Stimulated activated CD8-positive, alpha-beta memory T cell treated with anti-CD3 and anti-CD28 coated beads, Interleukin-7, amount 100 ng/mL, for 24 hours (primary cell): ENCODE measurements around the gene CENPV.
"Not testable (repeated sequence)": the region's sequence is repeated elsewhere in the genome, so short reads cannot be mapped to it uniquely, and the experiment has no call there.

Experiments
- DNase-seq: peaks from one replicate; pipeline ENCODE4 v3.0.0-alpha.2; 2020; ENCODE audit warnings: low read depth

CENPV gene

DNA sequence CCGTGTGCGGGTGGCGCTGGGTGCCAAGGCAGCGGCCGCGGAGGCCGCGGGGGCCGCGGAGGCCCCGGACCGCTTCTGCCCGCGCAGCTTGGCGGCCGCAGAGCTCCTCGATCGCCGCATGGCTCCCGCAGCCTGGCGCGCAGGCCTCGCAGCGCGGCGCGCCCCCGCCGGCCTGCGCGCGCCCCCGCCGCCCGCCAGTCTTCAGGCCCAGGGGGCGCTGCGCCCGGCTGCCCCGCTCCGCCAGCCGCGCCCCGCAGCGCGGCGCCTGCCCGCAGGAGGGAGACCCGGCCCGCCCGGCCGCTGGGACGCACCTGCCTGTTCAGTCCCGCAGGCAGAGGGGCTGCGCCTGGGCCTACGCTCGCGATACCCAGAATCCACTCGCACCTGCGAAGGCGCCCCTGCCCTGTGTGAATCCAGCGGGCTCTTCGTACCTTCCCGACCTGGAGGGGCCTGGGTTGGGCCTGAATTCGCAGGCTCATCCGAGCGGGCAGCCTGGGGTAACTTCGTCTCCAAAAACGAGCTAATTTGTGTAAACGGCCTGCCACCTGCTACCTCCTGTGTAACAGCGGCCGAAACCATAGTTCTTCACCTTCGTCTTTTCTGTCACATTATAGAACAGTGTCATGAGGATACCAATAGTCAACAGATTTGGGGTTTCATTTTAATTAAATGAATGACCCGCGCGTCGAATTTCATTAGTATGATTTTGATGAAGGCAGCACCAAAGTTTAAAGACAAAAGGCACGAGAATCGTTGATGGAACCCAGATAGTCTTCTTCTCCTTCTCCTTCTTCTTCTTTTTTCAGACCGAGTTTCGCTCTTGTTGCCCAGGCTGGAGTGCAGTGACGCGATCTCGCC, at the start of gene CENPV:
TSS of gene CENPV (minus strand) at position 153 of the 858 bp plus-strand sequence. CDS start at position 120, 33 bp downstream.
- peak; percentile 19 for DNase-seq

DNA sequence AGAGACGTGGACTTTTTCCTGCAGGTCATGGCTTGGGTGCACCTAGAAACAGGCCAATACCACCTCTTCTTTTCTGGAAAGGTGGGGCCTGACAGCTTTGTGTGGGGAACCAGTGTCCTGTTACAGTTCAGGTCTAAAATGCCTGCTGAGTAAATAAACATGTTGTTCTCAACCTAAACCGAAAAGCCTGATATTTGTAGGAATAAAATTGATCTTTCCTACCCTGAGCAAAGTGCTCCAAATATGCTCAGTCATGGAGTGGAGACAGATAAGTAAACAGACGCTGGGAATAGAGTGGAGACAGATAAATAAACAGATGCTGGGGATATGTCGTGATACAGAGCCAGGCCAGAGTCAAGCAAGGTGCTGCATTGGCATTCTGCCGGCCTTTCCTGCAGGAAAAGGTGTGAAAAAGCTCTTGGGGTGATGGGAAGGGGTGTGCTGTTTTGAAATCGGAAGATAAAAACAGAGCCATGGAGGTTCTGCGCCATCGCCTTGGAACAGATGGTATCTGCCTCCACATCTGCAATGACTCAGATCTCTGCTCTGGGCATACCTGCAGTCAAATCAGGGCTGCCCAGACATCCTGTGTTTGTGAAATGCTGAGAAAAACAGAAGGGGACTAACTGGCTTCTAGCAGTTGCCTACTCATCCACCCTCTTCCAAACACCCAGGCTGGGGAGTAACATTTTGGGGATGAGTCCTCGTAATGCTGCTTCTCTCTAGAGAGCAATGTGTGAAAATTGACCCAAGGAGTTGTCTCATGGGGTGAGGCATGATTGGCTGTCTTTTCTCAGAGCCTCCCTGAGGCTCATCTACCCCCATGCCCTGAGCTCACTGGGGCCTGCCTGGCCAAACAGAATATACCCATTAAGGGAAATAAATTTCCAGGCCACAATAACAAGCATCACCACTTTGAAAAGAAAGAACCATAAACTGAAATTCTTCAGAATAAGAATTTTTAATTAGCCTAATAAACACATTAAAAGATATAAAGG, 45.3 kb upstream of the CENPV start:
- no peak for DNase-seq

DNA sequence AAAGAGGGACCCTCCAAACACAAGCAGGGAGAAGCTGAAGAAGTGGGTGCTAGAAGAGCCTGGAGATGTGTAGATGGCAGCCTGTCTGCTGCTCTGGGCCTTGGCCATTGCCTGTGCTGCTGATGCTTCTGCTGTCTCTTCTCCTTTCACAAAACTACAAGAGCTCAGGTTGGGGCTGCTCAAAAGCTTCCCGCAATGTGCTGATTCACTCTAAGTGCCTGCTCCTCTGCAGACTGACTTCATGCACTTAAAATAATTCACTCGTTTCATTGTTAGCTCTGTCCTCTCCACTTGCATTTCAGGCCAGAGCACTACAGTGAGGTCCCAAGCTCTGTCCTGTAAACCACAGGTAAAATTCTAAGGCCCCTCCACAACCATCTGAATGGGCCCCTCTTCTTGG, 43.4 kb upstream of the CENPV start:
- DNase-seq: not testable (repeated sequence)

DNA sequence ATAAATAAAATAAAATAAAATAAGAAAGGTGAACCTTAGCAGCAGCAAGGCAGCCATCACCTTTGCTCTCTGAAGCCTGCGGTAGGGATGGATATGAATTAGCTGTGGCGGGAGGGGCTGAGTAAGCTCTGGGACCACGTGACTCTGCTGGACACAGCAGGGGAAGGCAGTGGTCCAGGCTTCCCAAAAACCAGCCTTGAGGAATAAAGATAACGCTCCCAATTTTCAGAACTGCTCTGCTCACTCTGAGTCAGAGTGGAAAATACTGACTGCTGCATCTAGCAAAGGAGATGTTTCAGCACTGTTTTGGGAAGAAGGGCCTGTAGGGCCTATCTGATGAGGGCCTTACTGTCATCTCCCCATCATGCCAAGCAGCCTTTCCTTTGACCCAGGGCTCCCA, 42.6 kb upstream of the CENPV start:
- DNase-seq: not testable (repeated sequence)

DNA sequence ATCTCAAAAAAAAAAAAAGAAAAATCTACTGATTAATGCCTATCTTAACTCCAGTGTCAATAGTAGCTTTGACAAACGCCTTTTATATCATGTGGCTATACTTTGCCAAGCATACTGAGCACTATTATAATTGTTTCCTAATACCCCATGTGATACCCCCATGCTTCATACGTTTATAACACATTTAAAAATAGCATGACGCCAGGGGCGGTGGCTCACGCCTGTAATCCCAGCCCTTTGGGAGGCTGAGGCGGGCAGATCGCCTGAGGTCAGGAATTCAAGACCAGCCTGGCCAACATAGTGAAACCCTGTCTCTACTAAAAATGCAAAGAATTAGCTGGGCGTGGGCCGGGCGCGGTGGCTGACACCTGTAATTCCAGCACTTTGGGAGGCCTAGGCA, 39.2 kb upstream of the CENPV start:
- not testable (repeated sequence) for DNase-seq

DNA sequence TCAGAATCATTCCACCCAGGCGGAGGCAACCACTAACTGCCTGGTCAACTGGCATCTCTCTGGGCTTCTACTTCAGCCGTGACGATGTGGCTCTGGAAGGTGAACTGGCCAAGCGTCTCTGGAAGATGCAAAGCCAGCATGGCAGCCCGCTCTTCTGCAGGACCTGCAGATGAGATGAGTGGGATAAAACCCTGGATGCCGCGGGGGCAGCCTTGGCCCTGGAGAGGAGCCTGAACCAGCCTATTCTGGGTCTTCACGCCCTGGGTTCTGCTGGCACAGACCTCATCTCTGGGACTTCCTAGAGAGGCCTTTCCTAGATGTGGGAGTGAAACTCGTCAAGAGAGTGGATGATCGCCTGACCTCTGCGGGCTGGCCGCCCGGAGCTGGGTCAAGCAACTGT, 38.2 kb upstream of the CENPV start:
- DNase-seq: no peak

DNA sequence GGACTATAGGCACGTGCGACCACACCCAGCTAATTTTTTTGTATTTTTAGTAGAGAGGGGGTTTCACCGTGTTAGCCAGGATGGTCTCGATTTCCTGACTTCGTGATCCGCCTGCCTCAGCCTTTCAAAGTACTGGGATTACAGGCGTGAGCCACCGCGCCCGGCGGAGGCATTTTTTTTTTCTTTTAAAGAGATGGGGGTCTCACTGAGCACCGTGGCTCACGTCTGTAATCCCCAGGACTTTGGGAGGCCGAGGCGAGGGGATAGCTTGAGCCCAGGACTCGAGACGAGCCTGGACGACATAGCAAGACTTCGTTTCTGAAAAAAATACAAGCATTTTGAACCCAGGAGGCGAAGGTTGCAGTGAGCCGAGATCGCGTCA, 32.8 kb upstream of the CENPV start:
- not testable (repeated sequence) for DNase-seq

DNA sequence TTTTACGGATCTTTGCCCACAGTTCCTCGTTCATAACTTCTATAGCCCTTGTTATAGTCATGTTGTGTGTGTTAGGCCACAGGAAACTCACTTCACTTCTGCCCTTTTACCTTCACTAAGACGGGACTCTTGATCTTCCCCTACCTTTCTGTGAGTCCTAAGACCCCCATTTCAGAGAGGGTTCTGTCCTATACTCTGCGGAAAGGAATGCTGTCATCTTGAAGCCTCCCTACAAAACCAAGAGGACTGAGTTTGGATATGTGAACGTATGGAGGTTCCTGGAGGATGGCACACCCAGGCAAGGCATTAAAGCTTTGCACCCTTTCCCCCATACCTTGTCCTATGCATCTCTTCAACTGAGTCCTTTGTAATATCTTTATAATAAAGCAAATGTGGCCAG, 31.3 kb upstream of the CENPV start:
- no peak for DNase-seq

DNA sequence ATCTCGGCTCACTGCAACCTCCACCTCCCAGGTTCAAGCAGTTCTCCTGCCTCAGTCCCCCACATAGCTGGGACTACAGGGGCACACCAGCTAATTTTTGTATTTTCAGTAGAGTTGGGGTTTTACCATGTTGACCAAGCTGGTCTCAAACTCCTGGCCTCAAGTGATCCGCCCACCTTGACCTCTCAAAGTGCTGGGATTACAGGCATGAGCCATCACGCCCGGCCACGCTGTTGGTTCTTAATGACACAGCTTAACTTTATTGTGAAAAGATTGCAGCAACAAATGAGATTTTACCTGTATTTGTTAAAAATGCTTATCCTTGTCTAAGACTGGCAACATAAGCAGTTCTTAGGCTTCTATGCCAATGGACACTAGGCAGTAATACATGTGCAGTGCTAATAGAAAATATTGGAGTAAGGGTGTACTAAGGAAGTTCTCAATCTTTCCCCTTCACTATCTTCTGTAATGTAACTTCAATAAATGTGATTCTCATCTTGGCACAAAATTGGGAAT, 30.6 kb upstream of the CENPV start:
- no peak for DNase-seq

DNA sequence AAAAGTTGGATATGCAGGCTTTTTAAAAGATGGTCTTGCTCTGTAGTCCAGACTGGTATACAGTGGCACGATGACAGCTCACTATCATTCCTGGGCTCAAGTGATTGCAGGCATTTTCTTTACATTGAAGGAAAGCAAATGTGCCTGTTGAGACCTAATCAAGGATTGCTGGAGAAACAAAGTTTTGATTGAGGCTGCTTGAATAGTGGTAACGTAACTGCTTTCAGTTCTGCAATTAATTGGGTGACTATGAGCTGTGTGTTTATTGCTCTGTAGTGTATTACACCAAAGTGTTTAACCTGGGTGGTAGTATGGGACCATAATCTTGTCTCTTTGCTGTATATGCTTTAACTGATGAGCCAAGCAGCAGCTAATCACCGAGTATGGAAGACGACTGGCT, 29.9 kb upstream of the CENPV start:
- no peak for DNase-seq

DNA sequence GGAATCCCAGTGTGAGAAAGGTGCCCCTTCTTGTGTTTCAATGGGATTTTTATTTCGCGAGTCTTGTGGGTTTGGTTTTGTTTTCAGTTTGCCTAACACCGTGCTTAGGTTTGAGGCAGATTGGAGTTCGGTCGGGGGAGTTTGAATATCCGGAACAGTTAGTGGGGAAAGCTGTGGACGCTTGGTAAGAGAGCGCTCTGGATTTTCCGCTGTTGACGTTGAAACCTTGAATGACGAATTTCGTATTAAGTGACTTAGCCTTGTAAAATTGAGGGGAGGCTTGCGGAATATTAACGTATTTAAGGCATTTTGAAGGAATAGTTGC, 28.2 kb upstream of the CENPV start:
- no peak for DNase-seq

DNA sequence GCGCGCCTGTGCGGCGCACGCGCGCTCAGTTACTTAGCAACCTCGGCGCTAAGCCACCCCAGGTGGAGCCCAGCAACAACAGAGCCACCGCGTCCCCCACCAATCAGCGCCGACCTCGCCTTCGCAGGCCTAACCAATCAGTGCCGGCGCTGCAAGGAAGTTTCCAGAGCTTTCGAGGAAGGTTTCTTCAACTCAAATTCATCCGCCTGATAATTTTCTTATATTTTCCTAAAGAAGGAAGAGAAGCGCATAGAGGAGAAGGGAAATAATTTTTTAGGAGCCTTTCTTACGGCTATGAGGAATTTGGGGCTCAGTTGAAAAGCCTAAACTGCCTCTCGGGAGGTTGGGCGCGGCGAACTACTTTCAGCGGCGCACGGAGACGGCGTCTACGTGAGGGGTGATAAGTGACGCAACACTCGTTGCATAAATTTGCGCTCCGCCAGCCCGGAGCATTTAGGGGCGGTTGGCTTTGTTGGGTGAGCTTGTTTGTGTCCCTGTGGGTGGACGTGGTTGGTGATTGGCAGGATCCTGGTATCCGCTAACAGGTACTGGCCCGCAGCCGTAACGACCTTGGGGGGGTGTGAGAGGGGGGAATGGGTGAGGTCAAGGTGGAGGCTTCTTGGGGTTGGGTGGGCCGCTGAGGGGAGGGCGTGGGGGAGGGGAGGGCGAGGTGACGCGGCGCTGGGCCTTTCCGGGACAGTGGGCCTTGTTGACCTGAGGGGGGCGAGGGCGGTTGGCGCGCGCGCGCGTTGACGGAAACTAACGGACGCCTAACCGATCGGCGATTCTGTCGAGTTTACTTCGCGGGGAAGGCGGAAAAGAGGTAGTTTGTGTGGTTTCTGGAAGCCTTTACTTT, 27.6 kb upstream of the CENPV start, which contains the start of gene UBB:
TSS of gene UBB (plus strand) at position 452 of the 856 bp plus-strand sequence. CDS start 817 bp downstream, outside the sequence.
- peak; percentile 89 for DNase-seq

DNA sequence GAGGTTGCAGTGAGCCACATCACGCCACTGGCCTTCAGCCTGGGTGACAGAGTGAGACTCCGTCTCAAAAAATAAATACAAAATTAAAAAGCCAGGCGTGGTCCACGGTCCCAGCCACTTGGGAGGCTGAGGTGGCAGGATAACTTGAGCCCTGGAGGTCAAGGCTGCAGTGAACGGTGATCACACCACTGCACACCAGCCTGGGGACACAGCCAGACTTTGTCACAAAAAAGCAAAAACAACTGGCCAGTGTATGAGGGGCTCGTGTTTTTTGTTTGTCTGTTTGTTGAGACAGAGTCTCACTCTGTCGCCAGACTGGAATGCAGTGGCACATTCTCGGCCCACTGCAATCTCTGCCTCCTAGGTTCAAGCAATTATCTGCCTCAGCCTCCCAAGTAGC, 26.4 kb upstream of the CENPV start:
- no peak for DNase-seq

DNA sequence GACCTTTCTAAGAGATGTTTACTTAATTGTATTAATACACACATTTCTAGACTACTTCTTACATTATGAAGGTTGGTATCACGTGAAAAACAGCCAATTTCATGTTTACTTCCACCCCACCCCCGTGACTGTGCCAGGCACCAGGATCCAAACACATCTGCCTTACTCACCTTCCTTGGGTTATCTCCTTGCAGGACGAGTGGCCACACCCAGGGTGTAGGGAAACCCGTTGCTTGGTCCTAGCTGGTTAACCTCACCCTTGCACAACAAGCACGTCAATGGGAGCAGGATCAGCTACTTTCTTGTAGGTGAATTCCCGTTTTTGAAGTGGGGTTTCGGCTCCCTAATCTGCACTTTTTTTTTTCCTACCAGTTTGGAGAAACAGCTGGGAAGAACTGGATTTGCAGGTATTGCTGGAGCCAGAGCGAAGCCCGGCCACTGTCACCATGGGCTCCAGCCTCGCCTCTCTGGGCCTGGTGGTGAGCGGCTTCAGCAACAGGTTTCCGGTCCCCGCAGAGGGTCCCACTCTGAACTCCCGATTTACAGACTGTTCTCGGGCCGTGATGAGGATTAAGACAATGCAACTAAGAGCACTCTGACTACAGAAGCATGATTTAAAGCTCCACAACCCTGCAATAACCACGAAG, 25.5 kb upstream of the CENPV start:
- DNase-seq: no peak

DNA sequence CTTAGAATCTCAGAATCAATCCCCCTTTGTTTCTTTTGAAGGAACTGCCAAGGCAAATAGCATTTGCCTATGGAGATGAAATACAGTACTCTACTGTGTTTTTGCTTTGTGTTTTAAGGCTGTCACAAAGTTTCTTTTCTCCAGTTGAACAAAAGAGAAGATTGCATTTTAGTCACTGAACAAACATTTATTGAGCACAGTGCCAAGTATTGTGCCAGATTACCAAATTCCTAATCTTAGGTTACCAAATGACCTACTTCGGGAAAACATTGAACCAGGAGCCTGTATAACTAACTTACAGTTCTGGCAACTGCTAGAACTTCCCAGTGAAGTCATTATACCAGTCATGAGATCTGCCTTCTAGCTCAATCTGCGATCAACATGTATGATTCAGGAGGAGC, 24.7 kb upstream of the CENPV start:
- no peak for DNase-seq

DNA sequence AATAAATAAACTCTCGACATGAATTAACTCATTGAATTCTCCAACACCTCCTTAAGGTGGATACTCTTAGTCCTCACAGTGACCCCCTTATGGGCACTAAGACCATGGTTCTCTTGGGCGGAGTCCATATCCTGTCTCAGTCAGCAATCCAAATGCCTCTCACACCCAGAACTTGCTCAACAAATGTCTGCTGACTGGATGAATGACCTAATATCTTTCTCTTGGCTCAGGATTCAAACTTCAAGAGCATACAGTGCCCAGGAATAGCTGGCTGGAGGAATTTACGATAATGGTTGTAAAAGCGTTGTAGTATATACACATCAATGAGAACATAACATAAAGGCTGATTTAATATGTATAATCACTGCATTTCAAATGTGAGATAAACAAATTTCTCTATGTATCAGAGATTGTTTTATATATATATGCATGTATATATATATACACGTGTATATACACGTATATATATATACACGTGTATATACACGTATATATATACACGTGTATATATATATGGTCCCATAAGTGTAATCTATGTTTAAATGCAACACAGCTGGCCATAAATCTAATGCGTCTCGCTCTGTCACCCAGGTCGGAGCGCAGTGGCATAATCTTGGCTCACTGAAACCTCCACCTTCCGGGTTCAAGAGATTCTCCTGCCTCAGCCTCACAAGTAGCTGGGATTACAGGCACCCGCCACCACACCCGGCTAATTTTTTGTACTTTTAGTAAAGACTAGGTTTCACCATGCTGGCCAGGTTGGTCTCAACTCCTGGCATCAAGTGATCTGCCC, 21.1 kb upstream of the CENPV start:
- DNase-seq: no peak

DNA sequence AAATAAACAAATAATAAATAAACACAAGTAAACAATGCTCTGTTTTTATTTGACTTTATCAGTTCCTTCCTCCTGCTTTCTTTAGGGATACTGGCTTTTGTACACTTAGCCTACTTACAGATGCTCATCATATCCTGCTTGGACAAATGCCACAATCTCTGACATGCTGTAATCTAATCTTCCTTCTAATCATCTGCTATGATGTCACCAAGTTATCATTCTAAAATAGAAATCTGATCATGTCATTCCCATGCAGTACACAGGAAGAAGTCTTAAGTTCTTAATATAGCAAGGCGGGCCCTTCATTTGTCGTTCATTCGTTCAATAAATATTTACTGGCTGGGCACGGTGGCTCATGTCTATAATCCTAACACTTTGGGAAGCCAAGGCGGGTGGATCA, 18.5 kb upstream of the CENPV start:
- DNase-seq: no peak

DNA sequence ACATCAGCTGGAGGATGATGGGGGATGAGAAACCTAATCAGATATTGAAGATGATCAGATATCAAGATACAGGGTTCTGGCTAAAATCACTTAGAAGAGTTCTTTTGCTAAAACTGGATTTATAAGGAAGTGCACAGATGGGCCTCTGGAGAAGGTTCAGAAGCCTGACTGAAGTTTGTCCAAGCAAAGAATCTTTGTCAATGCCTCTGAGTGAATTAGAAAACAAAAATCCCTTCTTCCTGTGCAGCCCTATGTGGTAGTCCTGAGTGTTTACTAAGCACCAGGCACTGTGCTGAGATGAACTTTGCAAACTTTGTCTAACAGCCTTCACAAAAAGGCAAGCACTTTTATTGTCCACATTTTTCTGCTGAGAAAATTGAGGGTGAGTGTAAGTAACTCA, 11.4 kb upstream of the CENPV start:
- no peak for DNase-seq

DNA sequence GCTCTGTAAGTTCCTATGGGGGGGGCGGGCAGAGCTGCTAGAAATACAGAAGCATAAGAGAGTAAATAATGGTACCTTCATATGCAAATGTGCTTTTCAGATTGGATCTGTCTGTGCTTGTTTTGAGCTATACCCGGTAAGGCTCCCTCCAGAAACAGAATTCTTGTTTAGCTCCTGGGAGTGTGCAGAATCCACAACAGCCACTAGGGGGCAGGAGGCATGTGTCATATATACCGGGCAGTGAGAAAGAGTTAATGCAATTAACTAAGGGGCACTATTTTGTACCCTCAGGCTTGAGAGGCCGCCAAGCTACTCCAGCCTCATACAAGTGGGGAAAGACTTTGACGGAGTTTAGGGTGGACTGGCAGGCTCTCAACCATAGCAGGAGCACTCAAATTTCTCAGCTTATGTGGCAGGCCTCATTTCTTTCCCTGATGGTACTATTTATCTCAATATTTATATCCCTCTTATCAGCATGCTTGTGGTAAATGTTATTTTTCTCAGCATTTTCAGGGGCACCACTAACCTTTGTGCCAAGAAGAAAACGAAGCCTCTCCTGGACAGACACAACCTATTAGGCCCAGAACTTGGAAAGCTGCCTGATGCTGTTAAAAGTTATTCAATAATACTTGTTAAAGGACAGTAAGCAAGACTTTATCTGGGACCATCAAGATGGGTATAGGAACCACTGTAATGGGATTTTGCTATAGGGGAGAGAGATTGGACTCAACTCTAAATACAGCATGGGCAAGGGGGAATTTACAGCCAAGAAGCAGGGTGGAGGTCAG, 10.7 kb upstream of the CENPV start:
- DNase-seq: peak; percentile 55

DNA sequence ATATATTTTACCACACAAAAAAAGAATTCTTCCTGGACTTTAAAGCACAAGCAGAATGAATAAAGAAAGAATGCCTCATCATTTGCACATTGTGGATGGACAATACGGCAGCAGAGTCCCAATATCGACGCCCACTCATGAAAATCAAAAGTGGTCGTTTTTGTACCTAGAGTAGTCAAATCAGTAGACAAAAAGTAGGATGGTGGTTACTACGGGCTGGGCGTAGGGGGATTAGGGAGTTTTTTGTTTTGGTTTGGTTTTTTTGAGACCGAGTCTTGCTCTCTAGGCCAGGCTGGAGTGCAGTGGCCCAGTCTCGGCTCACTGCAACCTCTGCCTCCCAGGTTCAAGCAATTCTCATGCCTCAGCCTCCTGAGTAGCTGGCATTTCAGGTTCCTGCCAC, 8.6 kb upstream of the CENPV start:
- no peak for DNase-seq
